Testis (tissue), 3 donors: ENCODE data around the gene SLAMF8. TPM values are rescaled to one million over a fixed set of nuclear protein-coding genes. Genes with fewer than 3 reads are reported as not detected.

Experiments
- DNase-seq: peaks from one replicate; pipeline ENCODE4 v3.0.0-alpha.2; 2019
- H3K27ac ChIP-seq, 2 donors: fragments of 200-600 bp; sonication (generic); one replicate each; pipeline ENCODE4 v1.5.1; 2019
- H3K27me3 ChIP-seq: fragments of 200-600 bp; sonication (generic); one replicate; pipeline ENCODE4 v1.5.1; 2019
- H3K36me3 ChIP-seq: fragments of 200-600 bp; sonication (generic); one replicate; pipeline ENCODE4 v1.5.1; 2017; ENCODE audit warnings: low read depth; ENCODE audit errors: missing control alignments
- H3K4me1 ChIP-seq: fragments of 200-600 bp; sonication (generic); one replicate; pipeline ENCODE4 v1.5.1; 2019
- H3K4me3 ChIP-seq, 2 donors: fragments of 200-600 bp; sonication (generic); one replicate each; pipeline ENCODE4 v1.5.1; 2017 to 2019
- H3K9me3 ChIP-seq: fragments of 200-600 bp; sonication (generic); one replicate; pipeline ENCODE4 v1.5.1; 2017
- CTCF ChIP-seq, 3 experiments: fragments of 450-650 bp in 2 of 3; fragments of 200-600 bp in 1 of 3; sonication (generic) in 1 of 3; IDR thresholded peaks; one replicate each; pipeline ENCODE4 v1.5.1; 2016 to 2019; ENCODE audit warnings: antibody characterized with exemption in 3 of 3, mild to moderate bottlenecking in 2 of 3, moderate library complexity in 1 of 3
- POLR2A ChIP-seq: fragments of 450-650 bp; IDR thresholded peaks from one replicate; pipeline ENCODE4 v1.6.1; 2017; ENCODE audit warnings: antibody characterized with exemption, mild to moderate bottlenecking, moderate library complexity
- WGBS, 2 donors: methylation state at CpG; one replicate each; pipeline ENCODE4 v1.1.5; 2018; 5-methylcytosine and 5-hydroxymethylcytosine counted together
- intact Hi-C: fragments of 100-400 bp; cut with DNase I; formaldehyde crosslinking; loops from one replicate; pipeline ENCODE4 v1.15.1; 2023; ENCODE audit warnings: low total_unique reads
- polyA plus RNA-seq: library from polyadenylated mRNA; stranded (reverse); fragments of 350-450 nt; fragmentation: Illumina TruSeq; extraction: RNeasy Lipid Tissue Mini Kit (QIAGEN cat#74804); gene quantifications from one replicate; pipeline ENCODE4 v1.2.3, GENCODE V29; 2014; ENCODE audit warnings: low read depth, low replicate concordance; ENCODE audit not compliant: insufficient read depth
- total RNA-seq, 2 donors: library from RNA; depleted of rRNA; stranded (reverse); fragments of >200 nt; gene quantifications; one replicate each; pipeline ENCODE4 v1.2.3, GENCODE V29; 2016

Gene SLAMF8
- total and polyA plus RNA-seq, 3 donors from 2014 or later, result 0.47 to 5.3 (median 0.74) TPM

- 87 to 95% methylated on average over 8 of the region's 8 CpGs for WGBS, 2 donors
- Histone ChIP-seq H3K27me3 (no peaks in the 10 kb centered on the region), H3K9me3 (no peaks in the 10 kb centered on the region), H3K4me3 (no peak overlapping the region), H3K27ac (no peak overlapping the region), H3K36me3 (no peaks in the 10 kb centered on the region), H3K4me1 (peaks cover 6% of the 10 kb centered on the region)
- TF ChIP-seq POLR2A (no peak), CTCF (IDR thresholded peaks at IDR 0.05) (no peak)
- intact Hi-C loops, result no loop called here
- DNase-seq, result no peak
Measured at GRCh38 chr1:159800177-159800930, 26.3 kb upstream of the SLAMF8 start.

- H3K9me3 ChIP-seq, result no peaks in the 10 kb centered on the region
- H3K4me3 ChIP-seq, result no peak within 1 kb of the TSS
- 74 to 81% methylated on average over 8 of the region's 8 CpGs for WGBS, 2 donors
- H3K4me1 ChIP-seq, result peaks cover 10% of the 10 kb centered on the region
- no peaks in the 10 kb centered on the region for H3K36me3 ChIP-seq
- no peak for DNase-seq
- H3K27ac ChIP-seq, result no peak within 1 kb of the TSS
- TF ChIP-seq CTCF (IDR thresholded peaks at IDR 0.05) (no peak), POLR2A (no peak)
- intact Hi-C loops, result no loop called here
- H3K27me3 ChIP-seq, result no peaks in the 10 kb centered on the region
Measured at GRCh38 chr1:159802111-159802510, 24.6 kb upstream of the SLAMF8 start, which contains the start of gene FCRL6. Gene FCRL6 (plus strand): TSS chr1:159802360. CDS start chr1:159802425, 65 bp downstream.

GRCh38 chr1:159803956-159804689 lies 22.6 kb upstream of the SLAMF8 start:
- Histone ChIP-seq H3K36me3 (no peaks in the 10 kb centered on the region), H3K27ac (no peak overlapping the region), H3K4me1 (peaks cover 10% of the 10 kb centered on the region), H3K27me3 (no peaks in the 10 kb centered on the region), H3K4me3 (no peak overlapping the region), H3K9me3 (no peaks in the 10 kb centered on the region)
- no peak for DNase-seq
- intact Hi-C loops, result no loop called here
- no peak for TF ChIP-seq CTCF (IDR thresholded peaks at IDR 0.05)
- no peak for TF ChIP-seq POLR2A
- 85% methylated on average over 7 of the region's 7 CpGs for WGBS, 2 donors

- Histone ChIP-seq H3K4me3 (no peak overlapping the region), H3K36me3 (no peaks in the 10 kb centered on the region), H3K27me3 (no peaks in the 10 kb centered on the region), H3K9me3 (no peaks in the 10 kb centered on the region), H3K27ac (no peak overlapping the region), H3K4me1 (peaks cover 10% of the 10 kb centered on the region)
- intact Hi-C loops, result no loop called here
- no peak for DNase-seq
- WGBS, 2 donors, result 27 to 47% methylated on average over 2 of the region's 2 CpGs
- TF ChIP-seq CTCF (IDR thresholded peaks at IDR 0.05), result no peak
- no peak for TF ChIP-seq POLR2A
Measured at GRCh38 chr1:159804924-159805323, 21.7 kb upstream of the SLAMF8 start.
